GM12878 (cell line): ENCODE measurements around the gene SNX3. TPM values are rescaled to one million over a fixed set of nuclear protein-coding genes. Genes with fewer than 3 reads are reported as not detected.

Source experiments
- BACH1 ChIP-seq: fragments of 450-650 bp; IDR thresholded peaks from 2 replicates; pipeline ENCODE4 v1.6.1; 2017; ENCODE audit warnings: mild to moderate bottlenecking, borderline replicate concordance
- CHD4 ChIP-seq: fragments of 200-600 bp; sonication (generic); IDR thresholded peaks from 2 replicates; pipeline ENCODE4 v1.6.1; 2016; ENCODE audit warnings: mild to moderate bottlenecking
- EGR1 ChIP-seq, 2 experiments: IDR thresholded peaks; 1 replicate in 1 of 2; 2 replicates in 1 of 2; pipeline ENCODE4 v1.6.1; 2011 to 2012; ENCODE audit warnings: low read depth in 2 of 2, low read length in 2 of 2, borderline replicate concordance in 1 of 2, mild to moderate bottlenecking in 1 of 2, moderate library complexity in 1 of 2
- IKZF1 ChIP-seq: fragments of 450-650 bp; conservative IDR thresholded peaks from 2 replicates; pipeline ENCODE4 v1.6.1; 2017; ENCODE audit warnings: antibody characterized with exemption, mild to moderate bottlenecking
- IKZF2 ChIP-seq, 2 experiments: fragments of 450-650 bp; IDR thresholded peaks; 2 replicates each; pipeline ENCODE4 v1.6.1; 2017; ENCODE audit warnings: mild to moderate bottlenecking in 2 of 2, moderate library complexity in 2 of 2
- MEF2B ChIP-seq: fragments of 450-650 bp; IDR thresholded peaks from 2 replicates; pipeline ENCODE4 v1.6.1; 2018; ENCODE audit warnings: mild to moderate bottlenecking, moderate library complexity; ENCODE audit not compliant: partially characterized antibody, poor library complexity, severe bottlenecking
- MTA2 ChIP-seq: fragments of 450-650 bp; IDR thresholded peaks from 2 replicates; pipeline ENCODE4 v1.6.1; 2016; ENCODE audit warnings: low read depth, mild to moderate bottlenecking, moderate library complexity
- NFXL1 ChIP-seq: fragments of 450-650 bp; IDR thresholded peaks from 2 replicates; pipeline ENCODE4 v1.6.1; 2017; ENCODE audit warnings: antibody characterized with exemption, mild to moderate bottlenecking, borderline replicate concordance
- NR2C1 ChIP-seq: fragments of 450-650 bp; IDR thresholded peaks from 2 replicates; pipeline ENCODE4 v1.6.1; 2017; ENCODE audit warnings: antibody characterized with exemption, mild to moderate bottlenecking, moderate library complexity
- POLR2AphosphoS2 ChIP-seq: IDR thresholded peaks from 2 replicates; pipeline ENCODE4 v1.6.1; 2011; ENCODE audit warnings: low read depth, mild to moderate bottlenecking, low read length, improper control_type of control experiment, moderate library complexity
- RB1 ChIP-seq: fragments of 450-650 bp; formaldehyde crosslinking; IDR thresholded peaks from 2 replicates; pipeline ENCODE4 v1.6.1; 2017; ENCODE audit warnings: mild to moderate bottlenecking, borderline replicate concordance
- RELA ChIP-seq: fragments of 450-650 bp; IDR thresholded peaks from 2 replicates; pipeline ENCODE4 v1.8.0; 2014; ENCODE audit warnings: borderline replicate concordance; ENCODE audit not compliant: partially characterized antibody
- SIX5 ChIP-seq: IDR thresholded peaks from 2 replicates; pipeline ENCODE4 v1.6.1; 2011; ENCODE audit warnings: mild to moderate bottlenecking, low read depth, low read length, moderate library complexity; ENCODE audit not compliant: severe bottlenecking
- YBX1 ChIP-seq: fragments of 450-650 bp; IDR thresholded peaks from 2 replicates; pipeline ENCODE4 v1.6.1; 2016; ENCODE audit warnings: antibody characterized with exemption
- YY1 ChIP-seq: IDR thresholded peaks from 2 replicates; pipeline ENCODE4 v1.6.1; 2011; ENCODE audit warnings: low read depth, mild to moderate bottlenecking, low read length
- ZNF217 ChIP-seq: fragments of 450-650 bp; IDR thresholded peaks from 2 replicates; pipeline ENCODE4 v1.6.1; 2017; ENCODE audit warnings: antibody characterized with exemption, mild to moderate bottlenecking
- ZNF274 ChIP-seq: IDR thresholded peaks from one replicate; pipeline ENCODE4 v1.8.0; 2011; ENCODE audit not compliant: insufficient read length, insufficient read depth
- ZSCAN29 ChIP-seq: fragments of 450-650 bp; IDR thresholded peaks from 2 replicates; pipeline ENCODE4 v1.6.1; 2017; ENCODE audit warnings: mild to moderate bottlenecking, moderate library complexity
- polyA plus RNA-seq, 11 experiments: library from polyadenylated mRNA; depleted of rRNA in 4 of 11; unstranded in 6 of 11; stranded (reverse) in 5 of 11; fragments of >200 nt; fragmentation: Nextera tagmentation in 4 of 11; fragmentation: Illumina TruSeq in 1 of 11; extraction: Ambion mirVana in 4 of 11; extraction: Trizol in 1 of 11; gene quantifications; 1 replicate in 1 of 11; 2 replicates in 10 of 11; pipeline versions ENCODE4 v1.2.1 to v1.2.3, GENCODE V29; 2011 to 2016; ENCODE audit warnings: inconsistent platforms in 2 of 11, missing spikeins in 2 of 11, low read depth in 1 of 11
- total RNA-seq, 4 experiments: library from RNA; depleted of rRNA in 3 of 4; stranded (reverse); fragments of >200 nt in 3 of 4; fragmentation: Illumina TruSeq in 1 of 4; extraction: Trizol in 1 of 4; gene quantifications; 2 replicates each; pipeline versions ENCODE4 v1.2.1 to v1.2.3, GENCODE V29; 2013 to 2021
- TF ChIP-seq, protein P1 (sequence below): fragments of 450-650 bp; IDR thresholded peaks from 2 replicates; pipeline ENCODE4 v1.6.1; 2018; ENCODE audit warnings: borderline replicate concordance, mild to moderate bottlenecking; ENCODE audit not compliant: partially characterized antibody
- TF ChIP-seq, protein P2 (sequence below): IDR thresholded peaks from 2 replicates; pipeline ENCODE4 v1.6.1; 2012; ENCODE audit warnings: mild to moderate bottlenecking, low read depth, low read length
- TF ChIP-seq, protein P3 (sequence below): IDR thresholded peaks from 2 replicates; pipeline ENCODE4 v1.6.1; 2011; ENCODE audit warnings: low read depth, low read length, improper control_type of control experiment, borderline replicate concordance
- TF ChIP-seq, protein P4 (sequence below): IDR thresholded peaks from 2 replicates; pipeline ENCODE4 v1.6.1; 2011; ENCODE audit warnings: mild to moderate bottlenecking, low read depth, low read length, moderate library complexity; ENCODE audit not compliant: insufficient replicate concordance

Gene SNX3
- total and polyA plus RNA-seq, 10 of the 15 experiments (the other 5 are each of a cell fraction or from before 2014, with no cell fraction given) = 43.7 to 297 (median 95.6) TPM

DNA sequence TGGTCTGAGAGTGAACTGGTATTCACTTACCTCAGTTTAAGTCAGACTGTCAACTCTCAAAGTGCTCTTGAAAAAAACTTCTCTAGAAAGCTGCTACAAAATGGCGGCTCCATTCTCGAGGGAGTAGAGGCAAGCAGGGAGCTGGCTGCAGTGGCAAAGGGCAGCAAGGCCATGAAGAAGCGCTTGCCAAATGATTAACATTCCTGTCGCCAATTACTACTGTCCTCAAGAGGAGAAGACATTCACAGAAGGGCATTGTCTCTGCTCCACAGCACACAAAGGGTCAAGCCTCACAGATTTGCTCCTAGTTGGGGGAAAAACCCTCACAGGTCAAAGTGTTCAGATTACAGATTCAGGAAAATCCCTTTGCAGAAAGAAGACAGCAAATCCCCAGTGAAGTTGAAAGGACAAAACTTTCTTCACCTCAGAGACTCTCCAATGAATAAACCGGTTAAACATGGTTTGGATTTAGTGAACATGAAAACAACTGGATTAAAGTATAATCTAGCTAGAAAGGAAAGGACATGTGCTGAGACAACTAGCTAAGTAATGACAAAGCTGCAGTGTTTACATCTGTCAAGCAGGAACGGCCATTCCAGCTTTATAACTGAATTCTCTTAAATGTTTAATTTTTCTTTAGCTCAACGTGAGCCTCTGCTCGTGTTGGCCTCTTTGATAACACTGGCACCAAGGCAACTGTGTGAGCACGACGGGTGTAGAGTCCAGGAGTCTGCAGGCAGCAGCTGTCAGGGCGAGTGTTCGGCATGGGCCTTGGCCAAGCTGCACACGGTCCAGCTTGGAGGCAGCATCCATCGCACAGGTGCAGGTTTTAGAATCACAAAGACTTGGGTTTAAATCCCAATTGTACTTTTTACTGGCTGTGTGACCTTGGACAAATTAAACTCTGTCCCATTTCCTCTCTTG lies 57.4 kb downstream of the SNX3 start (continued):
- TF ChIP-seq, protein P1, sequence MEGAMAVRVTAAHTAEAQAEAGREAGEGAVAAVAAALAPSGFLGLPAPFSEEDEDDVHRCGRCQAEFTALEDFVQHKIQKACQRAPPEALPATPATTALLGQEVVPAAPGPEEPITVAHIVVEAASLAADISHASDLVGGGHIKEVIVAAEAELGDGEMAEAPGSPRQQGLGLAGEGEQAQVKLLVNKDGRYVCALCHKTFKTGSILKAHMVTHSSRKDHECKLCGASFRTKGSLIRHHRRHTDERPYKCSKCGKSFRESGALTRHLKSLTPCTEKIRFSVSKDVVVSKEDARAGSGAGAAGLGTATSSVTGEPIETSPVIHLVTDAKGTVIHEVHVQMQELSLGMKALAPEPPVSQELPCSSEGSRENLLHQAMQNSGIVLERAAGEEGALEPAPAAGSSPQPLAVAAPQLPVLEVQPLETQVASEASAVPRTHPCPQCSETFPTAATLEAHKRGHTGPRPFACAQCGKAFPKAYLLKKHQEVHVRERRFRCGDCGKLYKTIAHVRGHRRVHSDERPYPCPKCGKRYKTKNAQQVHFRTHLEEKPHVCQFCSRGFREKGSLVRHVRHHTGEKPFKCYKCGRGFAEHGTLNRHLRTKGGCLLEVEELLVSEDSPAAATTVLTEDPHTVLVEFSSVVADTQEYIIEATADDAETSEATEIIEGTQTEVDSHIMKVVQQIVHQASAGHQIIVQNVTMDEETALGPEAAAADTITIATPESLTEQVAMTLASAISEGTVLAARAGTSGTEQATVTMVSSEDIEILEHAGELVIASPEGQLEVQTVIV = no peak
- TF ChIP-seq RB1 (no peak), CHD4 (no peak), BACH1 (no peak), ZSCAN29 (peak; percentile 13; the same call in 1 of the 2 replicates), RELA (peak; percentile 40), SIX5 (no peak), IKZF1 (peak; percentile 36; the same call in 1 of the 2 replicates), NFXL1 (no peak), YY1 (peak; percentile 87), POLR2AphosphoS2 (no peak), IKZF2 (IDR thresholded peaks at IDR 0.05) (peak; percentile 29 to 47; a peak in 2 of 4 replicates), ZNF274 (no peak), MEF2B (peak; percentile 47), NR2C1 (peak; percentile 64; the same call in 1 of the 2 replicates), ZNF217 (no peak), EGR1 (IDR thresholded peaks at IDR 0.05; ENCODE audit: borderline replicate concordance in 1 of 2, low read depth in 2 of 2, low read length in 2 of 2) (no peak), YBX1 (no peak), MTA2 (peak; percentile 48)
- TF ChIP-seq, protein P2, sequence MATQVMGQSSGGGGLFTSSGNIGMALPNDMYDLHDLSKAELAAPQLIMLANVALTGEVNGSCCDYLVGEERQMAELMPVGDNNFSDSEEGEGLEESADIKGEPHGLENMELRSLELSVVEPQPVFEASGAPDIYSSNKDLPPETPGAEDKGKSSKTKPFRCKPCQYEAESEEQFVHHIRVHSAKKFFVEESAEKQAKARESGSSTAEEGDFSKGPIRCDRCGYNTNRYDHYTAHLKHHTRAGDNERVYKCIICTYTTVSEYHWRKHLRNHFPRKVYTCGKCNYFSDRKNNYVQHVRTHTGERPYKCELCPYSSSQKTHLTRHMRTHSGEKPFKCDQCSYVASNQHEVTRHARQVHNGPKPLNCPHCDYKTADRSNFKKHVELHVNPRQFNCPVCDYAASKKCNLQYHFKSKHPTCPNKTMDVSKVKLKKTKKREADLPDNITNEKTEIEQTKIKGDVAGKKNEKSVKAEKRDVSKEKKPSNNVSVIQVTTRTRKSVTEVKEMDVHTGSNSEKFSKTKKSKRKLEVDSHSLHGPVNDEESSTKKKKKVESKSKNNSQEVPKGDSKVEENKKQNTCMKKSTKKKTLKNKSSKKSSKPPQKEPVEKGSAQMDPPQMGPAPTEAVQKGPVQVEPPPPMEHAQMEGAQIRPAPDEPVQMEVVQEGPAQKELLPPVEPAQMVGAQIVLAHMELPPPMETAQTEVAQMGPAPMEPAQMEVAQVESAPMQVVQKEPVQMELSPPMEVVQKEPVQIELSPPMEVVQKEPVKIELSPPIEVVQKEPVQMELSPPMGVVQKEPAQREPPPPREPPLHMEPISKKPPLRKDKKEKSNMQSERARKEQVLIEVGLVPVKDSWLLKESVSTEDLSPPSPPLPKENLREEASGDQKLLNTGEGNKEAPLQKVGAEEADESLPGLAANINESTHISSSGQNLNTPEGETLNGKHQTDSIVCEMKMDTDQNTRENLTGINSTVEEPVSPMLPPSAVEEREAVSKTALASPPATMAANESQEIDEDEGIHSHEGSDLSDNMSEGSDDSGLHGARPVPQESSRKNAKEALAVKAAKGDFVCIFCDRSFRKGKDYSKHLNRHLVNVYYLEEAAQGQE = no peak
- TF ChIP-seq, protein P3, sequence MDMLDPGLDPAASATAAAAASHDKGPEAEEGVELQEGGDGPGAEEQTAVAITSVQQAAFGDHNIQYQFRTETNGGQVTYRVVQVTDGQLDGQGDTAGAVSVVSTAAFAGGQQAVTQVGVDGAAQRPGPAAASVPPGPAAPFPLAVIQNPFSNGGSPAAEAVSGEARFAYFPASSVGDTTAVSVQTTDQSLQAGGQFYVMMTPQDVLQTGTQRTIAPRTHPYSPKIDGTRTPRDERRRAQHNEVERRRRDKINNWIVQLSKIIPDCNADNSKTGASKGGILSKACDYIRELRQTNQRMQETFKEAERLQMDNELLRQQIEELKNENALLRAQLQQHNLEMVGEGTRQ = no peak
- TF ChIP-seq, protein P4, sequence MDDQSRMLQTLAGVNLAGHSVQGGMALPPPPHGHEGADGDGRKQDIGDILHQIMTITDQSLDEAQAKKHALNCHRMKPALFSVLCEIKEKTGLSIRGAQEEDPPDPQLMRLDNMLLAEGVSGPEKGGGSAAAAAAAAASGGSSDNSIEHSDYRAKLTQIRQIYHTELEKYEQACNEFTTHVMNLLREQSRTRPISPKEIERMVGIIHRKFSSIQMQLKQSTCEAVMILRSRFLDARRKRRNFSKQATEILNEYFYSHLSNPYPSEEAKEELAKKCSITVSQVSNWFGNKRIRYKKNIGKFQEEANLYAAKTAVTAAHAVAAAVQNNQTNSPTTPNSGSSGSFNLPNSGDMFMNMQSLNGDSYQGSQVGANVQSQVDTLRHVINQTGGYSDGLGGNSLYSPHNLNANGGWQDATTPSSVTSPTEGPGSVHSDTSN = no peak
- TF ChIP-seq, all 136 proteins: peak for 11
